Fibroblast of lung (primary cell): ENCODE data around the gene NSUN2. TPM values are rescaled to one million over a fixed set of nuclear protein-coding genes. Genes with fewer than 3 reads are reported as not detected.

Experiments used
- DNase-seq, 2 donors: peaks; one replicate each; pipeline versions ENCODE4 v3.0.0 to v3.0.0-alpha.2; 2010; ENCODE audit warnings: low read depth in 2 of 2
- H2AFZ ChIP-seq: 2 replicates; pipeline ENCODE4 v1.5.1; 2012; ENCODE audit warnings: low read length, control low read depth, inconsistent platforms
- H3K27ac ChIP-seq: 2 replicates; pipeline ENCODE4 v1.5.1; 2011; ENCODE audit warnings: low read length, control low read depth; ENCODE audit not compliant: insufficient read depth
- H3K27me3 ChIP-seq: 2 replicates; pipeline ENCODE4 v1.5.1; 2011; ENCODE audit warnings: mild to moderate bottlenecking, low read length; ENCODE audit not compliant: control insufficient read depth, insufficient read depth
- H3K36me3 ChIP-seq: 2 replicates; pipeline ENCODE4 v1.5.1; 2011; ENCODE audit warnings: low read length; ENCODE audit not compliant: control insufficient read depth, insufficient read depth
- H3K4me1 ChIP-seq: 2 replicates; pipeline ENCODE4 v1.5.1; 2011; ENCODE audit warnings: low read length; ENCODE audit not compliant: control insufficient read depth, insufficient read depth; ENCODE audit errors: extremely low read depth
- H3K4me2 ChIP-seq: 2 replicates; pipeline ENCODE4 v1.5.1; 2011; ENCODE audit warnings: low read length, control low read depth; ENCODE audit not compliant: insufficient read depth; ENCODE audit errors: extremely low read depth
- H3K4me3 ChIP-seq, 4 experiments: fragments of 200-600 bp in 1 of 4; sonication (generic) in 1 of 4; replicated peaks in 1 of 4; 2 replicates each; pipeline ENCODE4 v1.5.1; 2011 to 2016; ENCODE audit warnings: low read length in 4 of 4, low read depth in 3 of 4, mild to moderate bottlenecking in 3 of 4, control low read depth in 2 of 4, inconsistent platforms in 1 of 4, mixed read lengths in 1 of 4; ENCODE audit not compliant: insufficient read depth in 1 of 4; ENCODE audit errors: control extremely low read depth in 1 of 4
- H3K79me2 ChIP-seq: 2 replicates; pipeline ENCODE4 v1.5.1; 2012; ENCODE audit warnings: mild to moderate bottlenecking, low read length, inconsistent platforms; ENCODE audit not compliant: control insufficient read depth, insufficient read depth
- H3K9ac ChIP-seq: 2 replicates; pipeline ENCODE4 v1.5.1; 2011; ENCODE audit warnings: mild to moderate bottlenecking, low read length, control low read depth; ENCODE audit not compliant: insufficient read depth
- H3K9me3 ChIP-seq: 2 replicates; pipeline ENCODE4 v1.5.1; 2012; ENCODE audit warnings: low read depth, low read length; ENCODE audit not compliant: control insufficient read depth, insufficient read depth
- H4K20me1 ChIP-seq: 2 replicates; pipeline ENCODE4 v1.5.1; 2011; ENCODE audit warnings: low read length; ENCODE audit not compliant: control insufficient read depth, insufficient read depth; ENCODE audit errors: extremely low read depth
- CTCF ChIP-seq, 2 donors: IDR thresholded peaks in 1 of 2; conservative IDR thresholded peaks in 1 of 2; 1 replicate in 1 of 2; 2 replicates in 1 of 2; pipeline ENCODE4 v1.5.1; 2011 to 2012; ENCODE audit warnings: low read length in 2 of 2, control low read depth in 1 of 2, inconsistent platforms in 1 of 2, low read depth in 1 of 2, mild to moderate bottlenecking in 1 of 2
- EZH2 ChIP-seq: IDR thresholded peaks from 2 replicates; pipeline ENCODE4 v1.5.1; 2012; ENCODE audit warnings: low read length, control low read depth, mild to moderate bottlenecking; ENCODE audit errors: missing control alignments
- polyA plus RNA-seq, 2 donors: library from polyadenylated mRNA; depleted of rRNA in 1 of 2; stranded (reverse) in 1 of 2; unstranded in 1 of 2; fragments of >200 nt; gene quantifications; 2 replicates each; pipeline ENCODE4 v1.2.1, GENCODE V29; 2011 to 2012; ENCODE audit warnings: missing spikeins in 1 of 2
- total RNA-seq: library from RNA; depleted of rRNA; stranded (reverse); fragments of >200 nt; gene quantifications from 2 replicates; pipeline ENCODE4 v1.2.1, GENCODE V29; 2014

NSUN2 gene
- total and polyA plus RNA-seq, 2 donors (not counting 1 experiment from before 2014, with no cell fraction given), result 40.2 to 43.6 TPM

- Histone ChIP-seq H3K4me1 (no peaks in the 10 kb centered on the region), H3K9ac (no peak overlapping the region), H3K27me3 (no peaks in the 10 kb centered on the region), H3K4me3 (no peak overlapping the region), H4K20me1 (no peaks in the 10 kb centered on the region), H3K4me2 (no peak overlapping the region), H3K9me3 (no peaks in the 10 kb centered on the region), H3K36me3 (no peaks in the 10 kb centered on the region), H2AFZ (no peak overlapping the region), H3K27ac (no peak overlapping the region), H3K79me2 (no peaks in the 10 kb centered on the region)
- DNase-seq, result no peak
- no peak for TF ChIP-seq CTCF (conservative IDR thresholded peaks at IDR 0.05 in 1 of 2, IDR thresholded peaks at IDR 0.05 in 1 of 2; ENCODE audit: low read depth in 1 of 2, low read length in 2 of 2)
- TF ChIP-seq EZH2, result no peak
These were observed 62.3 kb downstream of the NSUN2 start for GRCh38 chr5:6570530-6570929.

- Histone ChIP-seq H2AFZ (no peak overlapping the region), H3K9me3 (no peaks in the 10 kb centered on the region), H3K27me3 (no peaks in the 10 kb centered on the region), H3K4me3 (no peak overlapping the region), H3K36me3 (no peaks in the 10 kb centered on the region), H4K20me1 (no peaks in the 10 kb centered on the region), H3K27ac (no peak overlapping the region), H3K4me2 (no peak overlapping the region), H3K4me1 (no peaks in the 10 kb centered on the region), H3K79me2 (no peaks in the 10 kb centered on the region), H3K9ac (no peak overlapping the region)
- no peak for DNase-seq
- TF ChIP-seq EZH2 (no peak), CTCF (conservative IDR thresholded peaks at IDR 0.05 in 1 of 2, IDR thresholded peaks at IDR 0.05 in 1 of 2; ENCODE audit: low read depth in 1 of 2, low read length in 2 of 2) (no peak)
These were observed 64.0 kb downstream of the NSUN2 start for GRCh38 chr5:6568889-6569288.

- no peaks in the 10 kb centered on the region for H4K20me1 ChIP-seq
- no peak overlapping the region for H3K4me3 ChIP-seq
- no peak overlapping the region for H3K4me2 ChIP-seq
- H3K27me3 ChIP-seq, result no peaks in the 10 kb centered on the region
- H3K9me3 ChIP-seq, result no peaks in the 10 kb centered on the region
- no peaks in the 10 kb centered on the region for H3K79me2 ChIP-seq
- H3K9ac ChIP-seq, result no peak overlapping the region
- TF ChIP-seq EZH2, result no peak
- no peak for TF ChIP-seq CTCF (conservative IDR thresholded peaks at IDR 0.05 in 1 of 2, IDR thresholded peaks at IDR 0.05 in 1 of 2; ENCODE audit: low read depth in 1 of 2, low read length in 2 of 2)
- no peak for DNase-seq
- H2AFZ ChIP-seq, result no peak overlapping the region
- H3K36me3 ChIP-seq, result no peaks in the 10 kb centered on the region
- H3K27ac ChIP-seq, result no peak overlapping the region
- no peaks in the 10 kb centered on the region for H3K4me1 ChIP-seq
These were observed 64.5 kb downstream of the NSUN2 start for GRCh38 chr5:6568383-6568782.
